Measurements from ENCODE around the gene PPM1M. TPM values are rescaled to one million over a fixed set of nuclear protein-coding genes. Genes with fewer than 3 reads are reported as not detected.

The PPM1M gene
- polyA plus RNA-seq, 1 of the 3 experiments (the other 2 are of a cell fraction) = 19.2 TPM

GRCh38 chr3:52228751-52229291 is 16.7 kb upstream of the PPM1M start (continued):
- no peak for TF ChIP-seq USF2 (IDR thresholded peaks at IDR 0.05; ENCODE audit: borderline replicate concordance, low read depth, low read length)
- TF ChIP-seq SMC3 (IDR thresholded peaks at IDR 0.05; ENCODE audit: low read depth, low read length) = no peak

GRCh38 chr3:52229656-52230055 is 15.9 kb upstream of the PPM1M start:
- H3F3A ChIP-seq (replicated peaks; ENCODE audit: insufficient read depth) = no peaks in the 10 kb centered on the region
- 95% methylated on average over 10 of the region's 13 CpGs for WGBS (ENCODE audit: low lambda C conversion rate)
- POLR2A ChIA-PET = interaction anchor here (1.4 kb wide), 1 partner anchor 9 kb away, joined by 3 read pairs; the partner anchor contains the start of gene TWF2

More at GRCh38 chr3:52229656-52230055, 15.9 kb upstream of the PPM1M start:
- Histone ChIP-seq H2AFZ (ENCODE audit: low read depth) (no peak overlapping the region), H3K36me3 (replicated peaks in 1 of 2; ENCODE audit: control insufficient read depth in 1 of 2, insufficient read depth in 2 of 2, low read length in 1 of 2) (peaks cover 10 to 37% of the 10 kb centered on the region in 2 experiments), H3K4me3 (ENCODE audit: low read depth in 2 of 2, low read length in 1 of 2) (no peak overlapping the region), H3K27ac (ENCODE audit: low read depth in 2 of 2, low read length in 1 of 2) (no peak overlapping the region), H3K9me2 (no peaks in the 10 kb centered on the region), H3K4me1 (ENCODE audit: control insufficient read depth in 1 of 2, insufficient read depth in 2 of 2, low read depth in 1 of 2, low read length in 1 of 2) (peaks cover 0 to 4% of the 10 kb centered on the region in 2 experiments; a peak in 1 of 4 replicates), H4K20me1 (ENCODE audit: insufficient read depth) (peaks cover 19% of the 10 kb centered on the region), H3K9me3 (no peaks in the 10 kb centered on the region), H3K27me3 (ENCODE audit: insufficient read depth) (no peaks in the 10 kb centered on the region), H3K4me2 (no peak overlapping the region), H3K79me2 (ENCODE audit: insufficient read depth) (peaks cover 28% of the 10 kb centered on the region), H3K9ac (no peak overlapping the region)
- TF ChIP-seq GATA2 (CRISPR knock-in tag; IDR thresholded peaks at IDR 0.05) (no peak), ZBTB33 (IDR thresholded peaks at IDR 0.05; ENCODE audit: borderline replicate concordance, low read depth) (no peak), EZH2phosphoT487 (IDR thresholded peaks at IDR 0.05; ENCODE audit: borderline replicate concordance, low read depth) (no peak), SMC3 (IDR thresholded peaks at IDR 0.05; ENCODE audit: low read depth, low read length) (no peak), FOSL2 (IDR thresholded peaks at IDR 0.05; ENCODE audit: borderline replicate concordance, low read depth) (no peak), IRF3 (IDR thresholded peaks at IDR 0.05; ENCODE audit: low read depth, low read length) (no peak), JUND (IDR thresholded peaks at IDR 0.05) (no peak), TEAD4 (IDR thresholded peaks at IDR 0.05; ENCODE audit: borderline replicate concordance, insufficient read depth) (no peak), RFX5 (IDR thresholded peaks at IDR 0.05; ENCODE audit: low read length) (no peak)
- no peak for DNase-seq
- CTCF ChIA-PET = interaction anchor here (1.0 to 11.8 kb wide), 5 partner anchors 10 to 228 kb away, joined by 3 to 257 read pairs (median 4); partner anchors contain the start of gene TLR9

Measured in SK-N-SH (cell line).